WTC11 (cell line): ENCODE measurements around the gene MTUS2. TPM values are rescaled to one million over a fixed set of nuclear protein-coding genes. Genes with fewer than 3 reads are reported as not detected.

Source experiments
- ATAC-seq: fragments of 200-7000 bp; cut with Tn5 transposase; 2 replicates; pipeline ENCODE4 v1.10.0; 2021; ENCODE audit warnings: mild to moderate bottlenecking, moderate library complexity
- CTCF ChIA-PET: fragments of 300-600 bp; sonication (Branson Sonifier 250); formaldehyde crosslinking; loops from one replicate; lab custom pipeline; 2021; ENCODE audit warnings: antibody characterized with exemption; lab: Charles Lee
- POLR2A ChIA-PET: fragments of 350-600 bp; sonication (Branson Sonifier 250); formaldehyde crosslinking; loops from one replicate; lab custom pipeline; 2021; ENCODE audit warnings: antibody characterized with exemption; lab: Charles Lee
- DNase-seq: peaks from one replicate; pipeline ENCODE4 v3.0.0; 2021; ENCODE audit warnings: low spot score
- H3K27ac Mint-ChIP-seq: 2 replicates; pipeline ENCODE4 v1.8.0; 2021; ENCODE audit warnings: mixed read lengths
- H3K27me3 Mint-ChIP-seq: 2 replicates; pipeline ENCODE4 v1.8.0; 2021; ENCODE audit warnings: low read depth, mild to moderate bottlenecking, moderate library complexity, mixed read lengths
- H3K36me3 Mint-ChIP-seq: 2 replicates; pipeline ENCODE4 v1.8.0; 2021; ENCODE audit warnings: mixed read lengths
- H3K4me1 Mint-ChIP-seq: 2 replicates; pipeline ENCODE4 v1.8.0; 2022; ENCODE audit warnings: mixed read lengths
- H3K4me3 Mint-ChIP-seq: 2 replicates; pipeline ENCODE4 v1.8.0; 2021; ENCODE audit warnings: mild to moderate bottlenecking, moderate library complexity, mixed read lengths
- H3K9me3 Mint-ChIP-seq: 2 replicates; pipeline ENCODE4 v1.8.0; 2021; ENCODE audit warnings: mixed read lengths
- ATF1 ChIP-seq: sonication (generic); formaldehyde crosslinking; IDR thresholded peaks from 2 replicates; pipeline ENCODE4 v1.8.1; 2023; ENCODE audit warnings: mild to moderate bottlenecking, moderate library complexity, missing genetic modification reagents
- ELF4 ChIP-seq: sonication (generic); formaldehyde crosslinking; IDR thresholded peaks from 2 replicates; pipeline ENCODE4 v1.8.1; 2022; ENCODE audit warnings: low read depth, mild to moderate bottlenecking, moderate library complexity, missing genetic modification reagents
- ERG ChIP-seq: fragments of 250-450 bp; sonication (Bioruptor Pico); IDR thresholded peaks from 2 replicates; pipeline ENCODE4 v1.8.0; 2021; ENCODE audit warnings: mild to moderate bottlenecking
- FOXK1 ChIP-seq: sonication (generic); formaldehyde crosslinking; IDR thresholded peaks from 2 replicates; pipeline ENCODE4 v1.8.0; 2022; ENCODE audit warnings: mild to moderate bottlenecking, moderate library complexity, missing genetic modification reagents
- GRHL2 ChIP-seq: fragments of 250-450 bp; sonication (Bioruptor Pico); IDR thresholded peaks from 2 replicates; pipeline ENCODE4 v1.8.0; 2022; ENCODE audit warnings: mild to moderate bottlenecking, moderate library complexity; ENCODE audit not compliant: insufficient replicate concordance, severe bottlenecking
- GTF2I ChIP-seq: fragments of 250-450 bp; sonication (Bioruptor Pico); conservative IDR thresholded peaks from 2 replicates; pipeline ENCODE4 v1.4.0; 2021; ENCODE audit warnings: mild to moderate bottlenecking
- HMGA2 ChIP-seq: fragments of 250-450 bp; sonication (Bioruptor Pico); IDR thresholded peaks from 2 replicates; pipeline ENCODE4 v1.4.0; 2021; ENCODE audit warnings: mild to moderate bottlenecking, moderate library complexity
- MAX ChIP-seq: sonication (generic); formaldehyde crosslinking; IDR thresholded peaks from 2 replicates; pipeline ENCODE4 v1.8.0; 2022; ENCODE audit warnings: mild to moderate bottlenecking, missing genetic modification reagents
- SMAD3 ChIP-seq: sonication (generic); formaldehyde crosslinking; IDR thresholded peaks from 2 replicates; pipeline ENCODE4 v1.8.0; 2022; ENCODE audit warnings: missing genetic modification reagents, mild to moderate bottlenecking, borderline replicate concordance
- SMAD4 ChIP-seq: sonication (generic); formaldehyde crosslinking; IDR thresholded peaks from 2 replicates; pipeline ENCODE4 v1.8.0; 2022; ENCODE audit warnings: mild to moderate bottlenecking, missing genetic modification reagents
- SOX15 ChIP-seq: fragments of 250-450 bp; sonication (Bioruptor Pico); IDR thresholded peaks from 2 replicates; pipeline ENCODE4 v1.9.0; 2021; ENCODE audit warnings: mild to moderate bottlenecking
- TEAD1 ChIP-seq: sonication (generic); formaldehyde crosslinking; IDR thresholded peaks from 2 replicates; pipeline ENCODE4 v1.8.0; 2022; ENCODE audit warnings: mild to moderate bottlenecking, missing genetic modification reagents
- ZNF512 ChIP-seq: sonication (generic); formaldehyde crosslinking; IDR thresholded peaks from 2 replicates; pipeline ENCODE4 v1.8.1; 2022; ENCODE audit warnings: missing genetic modification reagents, borderline replicate concordance
- ZNF671 ChIP-seq: fragments of 250-450 bp; sonication (Bioruptor Pico); IDR thresholded peaks from 2 replicates; pipeline ENCODE4 v1.8.0; 2021; ENCODE audit warnings: mild to moderate bottlenecking
- total RNA-seq: library from RNA; stranded (reverse); gene quantifications from 3 replicates; pipeline ENCODE4 v1.2.3, GENCODE V29; 2021
- TF ChIP-seq, protein P1 (sequence below): sonication (generic); formaldehyde crosslinking; IDR thresholded peaks from 2 replicates; pipeline ENCODE4 v1.8.0; 2022; ENCODE audit warnings: mild to moderate bottlenecking, missing genetic modification reagents
- TF ChIP-seq, protein P2 (sequence below): fragments of 250-450 bp; sonication (Bioruptor Pico); IDR thresholded peaks from 2 replicates; pipeline ENCODE4 v1.9.0; 2021; ENCODE audit warnings: mild to moderate bottlenecking
- TF ChIP-seq, protein P3 (sequence below): sonication (generic); formaldehyde crosslinking; IDR thresholded peaks from 2 replicates; pipeline ENCODE4 v1.8.1; 2023; ENCODE audit warnings: mild to moderate bottlenecking, moderate library complexity, missing genetic modification reagents
- TF ChIP-seq, protein P4 (sequence below): sonication (generic); formaldehyde crosslinking; IDR thresholded peaks from 2 replicates; pipeline ENCODE4 v1.8.1; 2022; ENCODE audit warnings: mild to moderate bottlenecking, moderate library complexity, missing genetic modification reagents
- TF ChIP-seq, protein P5 (sequence below): sonication (generic); formaldehyde crosslinking; IDR thresholded peaks from 2 replicates; pipeline ENCODE4 v1.8.1; 2023; ENCODE audit warnings: mild to moderate bottlenecking, missing genetic modification reagents

The MTUS2 gene
- total RNA-seq, 1 experiment from 2014 or later, result 0.22 TPM

- TF ChIP-seq, protein P1, sequence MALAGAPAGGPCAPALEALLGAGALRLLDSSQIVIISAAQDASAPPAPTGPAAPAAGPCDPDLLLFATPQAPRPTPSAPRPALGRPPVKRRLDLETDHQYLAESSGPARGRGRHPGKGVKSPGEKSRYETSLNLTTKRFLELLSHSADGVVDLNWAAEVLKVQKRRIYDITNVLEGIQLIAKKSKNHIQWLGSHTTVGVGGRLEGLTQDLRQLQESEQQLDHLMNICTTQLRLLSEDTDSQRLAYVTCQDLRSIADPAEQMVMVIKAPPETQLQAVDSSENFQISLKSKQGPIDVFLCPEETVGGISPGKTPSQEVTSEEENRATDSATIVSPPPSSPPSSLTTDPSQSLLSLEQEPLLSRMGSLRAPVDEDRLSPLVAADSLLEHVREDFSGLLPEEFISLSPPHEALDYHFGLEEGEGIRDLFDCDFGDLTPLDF (CRISPR knock-in tag), result no peak
- TF ChIP-seq ERG (CRISPR knock-in tag), result no peak
- TF ChIP-seq, protein P2, sequence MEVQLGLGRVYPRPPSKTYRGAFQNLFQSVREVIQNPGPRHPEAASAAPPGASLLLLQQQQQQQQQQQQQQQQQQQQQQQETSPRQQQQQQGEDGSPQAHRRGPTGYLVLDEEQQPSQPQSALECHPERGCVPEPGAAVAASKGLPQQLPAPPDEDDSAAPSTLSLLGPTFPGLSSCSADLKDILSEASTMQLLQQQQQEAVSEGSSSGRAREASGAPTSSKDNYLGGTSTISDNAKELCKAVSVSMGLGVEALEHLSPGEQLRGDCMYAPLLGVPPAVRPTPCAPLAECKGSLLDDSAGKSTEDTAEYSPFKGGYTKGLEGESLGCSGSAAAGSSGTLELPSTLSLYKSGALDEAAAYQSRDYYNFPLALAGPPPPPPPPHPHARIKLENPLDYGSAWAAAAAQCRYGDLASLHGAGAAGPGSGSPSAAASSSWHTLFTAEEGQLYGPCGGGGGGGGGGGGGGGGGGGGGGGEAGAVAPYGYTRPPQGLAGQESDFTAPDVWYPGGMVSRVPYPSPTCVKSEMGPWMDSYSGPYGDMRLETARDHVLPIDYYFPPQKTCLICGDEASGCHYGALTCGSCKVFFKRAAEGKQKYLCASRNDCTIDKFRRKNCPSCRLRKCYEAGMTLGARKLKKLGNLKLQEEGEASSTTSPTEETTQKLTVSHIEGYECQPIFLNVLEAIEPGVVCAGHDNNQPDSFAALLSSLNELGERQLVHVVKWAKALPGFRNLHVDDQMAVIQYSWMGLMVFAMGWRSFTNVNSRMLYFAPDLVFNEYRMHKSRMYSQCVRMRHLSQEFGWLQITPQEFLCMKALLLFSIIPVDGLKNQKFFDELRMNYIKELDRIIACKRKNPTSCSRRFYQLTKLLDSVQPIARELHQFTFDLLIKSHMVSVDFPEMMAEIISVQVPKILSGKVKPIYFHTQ (CRISPR knock-in tag), result no peak
- TF ChIP-seq, all 79 proteins: peak for 0
Observed at GRCh38 chr13:28849441-28849840, 29.3 kb downstream of the MTUS2 start (continued).

GRCh38 chr13:28850226-28850625 is 30.1 kb downstream of the MTUS2 start:
- DNase-seq (no peak), ATAC-seq (no peak)
- POLR2A ChIA-PET, result no interaction called here
- H3K9me3 Mint-ChIP-seq, result peaks cover 3% of the 10 kb centered on the region; the same call in 1 of the 2 replicates
- H3K27ac Mint-ChIP-seq, result no peak overlapping the region
- CTCF ChIA-PET, result interaction anchor here (1.1 kb wide), 1 partner anchor 14 kb away, joined by 3 read pairs; no protein-coding TSS in a partner anchor
- no peak overlapping the region for H3K4me3 Mint-ChIP-seq
- TF ChIP-seq, protein P3, sequence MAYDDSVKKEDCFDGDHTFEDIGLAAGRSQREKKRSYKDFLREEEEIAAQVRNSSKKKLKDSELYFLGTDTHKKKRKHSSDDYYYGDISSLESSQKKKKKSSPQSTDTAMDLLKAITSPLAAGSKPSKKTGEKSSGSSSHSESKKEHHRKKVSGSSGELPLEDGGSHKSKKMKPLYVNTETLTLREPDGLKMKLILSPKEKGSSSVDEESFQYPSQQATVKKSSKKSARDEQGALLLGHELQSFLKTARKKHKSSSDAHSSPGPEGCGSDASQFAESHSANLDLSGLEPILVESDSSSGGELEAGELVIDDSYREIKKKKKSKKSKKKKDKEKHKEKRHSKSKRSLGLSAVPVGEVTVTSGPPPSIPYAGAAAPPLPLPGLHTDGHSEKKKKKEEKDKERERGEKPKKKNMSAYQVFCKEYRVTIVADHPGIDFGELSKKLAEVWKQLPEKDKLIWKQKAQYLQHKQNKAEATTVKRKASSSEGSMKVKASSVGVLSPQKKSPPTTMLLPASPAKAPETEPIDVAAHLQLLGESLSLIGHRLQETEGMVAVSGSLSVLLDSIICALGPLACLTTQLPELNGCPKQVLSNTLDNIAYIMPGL (CRISPR knock-in tag), result no peak
- TF ChIP-seq, protein P4, sequence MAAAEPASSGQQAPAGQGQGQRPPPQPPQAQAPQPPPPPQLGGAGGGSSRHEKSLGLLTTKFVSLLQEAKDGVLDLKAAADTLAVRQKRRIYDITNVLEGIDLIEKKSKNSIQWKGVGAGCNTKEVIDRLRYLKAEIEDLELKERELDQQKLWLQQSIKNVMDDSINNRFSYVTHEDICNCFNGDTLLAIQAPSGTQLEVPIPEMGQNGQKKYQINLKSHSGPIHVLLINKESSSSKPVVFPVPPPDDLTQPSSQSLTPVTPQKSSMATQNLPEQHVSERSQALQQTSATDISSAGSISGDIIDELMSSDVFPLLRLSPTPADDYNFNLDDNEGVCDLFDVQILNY (CRISPR knock-in tag), result no peak
- TF ChIP-seq ELF4 (CRISPR knock-in tag) (no peak), ZNF671 (CRISPR knock-in tag) (no peak), FOXK1 (CRISPR knock-in tag) (no peak), GRHL2 (no peak), SOX15 (CRISPR knock-in tag) (no peak), TEAD1 (CRISPR knock-in tag) (no peak), ZNF512 (CRISPR knock-in tag) (no peak), SMAD4 (CRISPR knock-in tag) (no peak), ATF1 (CRISPR knock-in tag) (no peak), SMAD3 (CRISPR knock-in tag) (no peak), MAX (CRISPR knock-in tag) (no peak), GTF2I (CRISPR knock-in tag) (no peak), HMGA2 (CRISPR knock-in tag) (no peak)
- TF ChIP-seq, protein P5, sequence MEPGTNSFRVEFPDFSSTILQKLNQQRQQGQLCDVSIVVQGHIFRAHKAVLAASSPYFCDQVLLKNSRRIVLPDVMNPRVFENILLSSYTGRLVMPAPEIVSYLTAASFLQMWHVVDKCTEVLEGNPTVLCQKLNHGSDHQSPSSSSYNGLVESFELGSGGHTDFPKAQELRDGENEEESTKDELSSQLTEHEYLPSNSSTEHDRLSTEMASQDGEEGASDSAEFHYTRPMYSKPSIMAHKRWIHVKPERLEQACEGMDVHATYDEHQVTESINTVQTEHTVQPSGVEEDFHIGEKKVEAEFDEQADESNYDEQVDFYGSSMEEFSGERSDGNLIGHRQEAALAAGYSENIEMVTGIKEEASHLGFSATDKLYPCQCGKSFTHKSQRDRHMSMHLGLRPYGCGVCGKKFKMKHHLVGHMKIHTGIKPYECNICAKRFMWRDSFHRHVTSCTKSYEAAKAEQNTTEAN (CRISPR knock-in tag), result no peak
- peaks cover 9% of the 10 kb centered on the region for H3K4me1 Mint-ChIP-seq
- H3K27me3 Mint-ChIP-seq, result no peaks in the 10 kb centered on the region
- H3K36me3 Mint-ChIP-seq, result no peaks in the 10 kb centered on the region
